MCF 10A (cell line): ENCODE results near the gene ATP6V0A1. TPM values are rescaled to one million over a fixed set of nuclear protein-coding genes. Genes with fewer than 3 reads are reported as not detected.
"Not testable (repeated sequence)": the region's sequence is repeated elsewhere in the genome, so short reads cannot be mapped to it uniquely, and the experiment has no call there.

Source experiments
- BruUV-seq: library from RNA; stranded (reverse); fragments of 400-500 nt; replicated peaks from 2 replicates; lab custom pipeline; 2021; lab: Mats Ljungman, UMichigan
- CTCF ChIA-PET: fragments of 300-600 bp; sonication (Branson Sonifier 250); formaldehyde crosslinking; extraction: SDS; loops from one replicate; lab custom pipeline; 2021; ENCODE audit warnings: antibody characterized with exemption, inconsistent platforms; lab: Yijun Ruan, JAX
- POLR2A ChIA-PET: fragments of 300-600, 350-650 bp; sonication (Branson Sonifier 250); formaldehyde crosslinking; extraction: SDS; loops from one replicate; lab custom pipeline; 2020; ENCODE audit warnings: antibody characterized with exemption, inconsistent platforms; lab: Yijun Ruan, JAX
- DNase-seq: peaks from one replicate; pipeline ENCODE4 v3.0.0-alpha.2; 2018; ENCODE audit not compliant: unreplicated experiment
- H3K27ac Mint-ChIP-seq: one replicate; pipeline ENCODE4 v1.8.0; 2022; ENCODE audit warnings: mild to moderate bottlenecking, low read depth, mixed read lengths; ENCODE audit not compliant: unreplicated experiment
- H3K27me3 Mint-ChIP-seq: one replicate; pipeline ENCODE4 v1.8.0; 2022; ENCODE audit warnings: mixed read lengths; ENCODE audit not compliant: insufficient read depth, unreplicated experiment
- H3K36me3 Mint-ChIP-seq: one replicate; pipeline ENCODE4 v1.8.0; 2022; ENCODE audit warnings: mild to moderate bottlenecking, moderate library complexity, mixed read lengths; ENCODE audit not compliant: insufficient read depth, unreplicated experiment
- H3K4me1 Mint-ChIP-seq: one replicate; pipeline ENCODE4 v1.8.0; 2022; ENCODE audit warnings: mixed read lengths; ENCODE audit not compliant: insufficient read depth, unreplicated experiment
- H3K4me3 Mint-ChIP-seq: one replicate; pipeline ENCODE4 v1.8.0; 2022; ENCODE audit warnings: mild to moderate bottlenecking, moderate library complexity, mixed read lengths; ENCODE audit not compliant: unreplicated experiment
- H3K9me3 Mint-ChIP-seq: one replicate; pipeline ENCODE4 v1.8.0; 2022; ENCODE audit warnings: mixed read lengths; ENCODE audit not compliant: unreplicated experiment
- CTCF ChIP-seq: fragments of 200-600 bp; IDR thresholded peaks from one replicate; pipeline ENCODE4 v1.8.0; 2022; ENCODE audit warnings: antibody characterized with exemption, mild to moderate bottlenecking; ENCODE audit not compliant: unreplicated experiment
- intact Hi-C: fragments of 100-400 bp; cut with micrococcal nuclease; formaldehyde crosslinking; loops from 2 replicates; pipeline ENCODE4 v1.14.1; 2022
- total RNA-seq: library from RNA; stranded (reverse); gene quantifications from 2 replicates; pipeline ENCODE4 v1.2.3, GENCODE V29; 2022

ATP6V0A1 gene
- total RNA-seq, 1 experiment from 2014 or later, result 56.0 TPM

- Mint-ChIP-seq H3K4me3 (no peak overlapping the region), H3K9me3 (no peaks in the 10 kb centered on the region), H3K4me1 (peaks cover 16% of the 10 kb centered on the region), H3K36me3 (no peaks in the 10 kb centered on the region), H3K27me3 (no peaks in the 10 kb centered on the region), H3K27ac (no peak overlapping the region)
- intact Hi-C loops, result no loop called here
- TF ChIP-seq CTCF, result no peak
- DNase-seq, result no peak
- CTCF ChIA-PET, result interaction anchor here (0.5 kb wide), 1 partner anchor 257 kb away, joined by 3 read pairs; no protein-coding TSS in a partner anchor
- POLR2A ChIA-PET, result interaction anchor here (0.6 to 1.1 kb wide), 2 partner anchors 12 to 36 kb away, joined by 3 to 4 read pairs; no protein-coding TSS in a partner anchor
- BruUV-seq, result no TSS peak
Measured at GRCh38 chr17:42453439-42453838, 5.2 kb upstream of the ATP6V0A1 start.

DNA sequence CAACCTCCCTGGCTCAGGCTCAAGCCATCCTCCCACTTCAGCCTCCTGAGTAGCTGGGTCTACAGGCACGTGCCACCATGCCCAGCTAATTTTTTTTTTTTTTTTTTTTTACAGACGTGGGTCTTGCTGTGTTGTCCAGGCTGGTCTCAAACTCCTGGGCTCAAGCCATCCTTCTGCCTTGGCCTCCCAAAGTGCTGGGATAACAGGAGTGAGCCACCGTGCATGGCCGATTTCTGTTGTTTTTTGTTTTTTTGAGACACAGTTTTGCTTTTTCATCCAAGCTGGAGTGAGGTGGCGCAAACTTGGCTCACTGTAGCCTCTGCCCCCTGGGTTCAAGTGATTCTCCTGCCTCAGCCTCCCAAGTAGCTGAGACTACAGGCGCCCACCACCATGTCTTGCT, 3.7 kb upstream of the ATP6V0A1 start:
- H3K4me3 Mint-ChIP-seq, H3K27me3 Mint-ChIP-seq, H3K27ac Mint-ChIP-seq, BruUV-seq, intact Hi-C loops, H3K36me3 Mint-ChIP-seq, H3K9me3 Mint-ChIP-seq, DNase-seq: not testable (repeated sequence)
- CTCF ChIA-PET, result interaction anchor here (0.6 to 1.1 kb wide), 5 partner anchors 15 to 388 kb away, joined by 3 to 4 read pairs (median 3); no protein-coding TSS in a partner anchor
- H3K4me1 Mint-ChIP-seq, result peaks cover 31% of the 10 kb centered on the region
- POLR2A ChIA-PET, result interaction anchor here (3.7 kb wide), 1 partner anchor 32 kb away, joined by 25 read pairs; the partner anchor contains the start of gene CAVIN1

- CTCF ChIA-PET, result interaction anchor here (1.1 to 1.4 kb wide), 2 partner anchors 33 to 134 kb away, joined by 4 read pairs; no protein-coding TSS in a partner anchor
- intact Hi-C loops, result no loop called here
- BruUV-seq, result no TSS peak
- peaks cover 37% of the 10 kb centered on the region for H3K4me1 Mint-ChIP-seq
- H3K27me3 Mint-ChIP-seq, result no peaks in the 10 kb centered on the region
- peak overlapping the region; percentile 1 for H3K4me3 Mint-ChIP-seq
- peak; percentile 70 for DNase-seq
- H3K27ac Mint-ChIP-seq, result peak overlapping the region; percentile 37
- TF ChIP-seq CTCF, result no peak
- no peaks in the 10 kb centered on the region for H3K9me3 Mint-ChIP-seq
- POLR2A ChIA-PET, result interaction anchor here (0.7 to 3.7 kb wide), 7 partner anchors 15 to 127 kb away, joined by 3 to 25 read pairs (median 7); partner anchors contain the start of gene CAVIN1
- peaks cover 15% of the 10 kb centered on the region for H3K36me3 Mint-ChIP-seq
Measured at GRCh38 chr17:42456223-42457106, 2.2 kb upstream of the ATP6V0A1 start.

DNA sequence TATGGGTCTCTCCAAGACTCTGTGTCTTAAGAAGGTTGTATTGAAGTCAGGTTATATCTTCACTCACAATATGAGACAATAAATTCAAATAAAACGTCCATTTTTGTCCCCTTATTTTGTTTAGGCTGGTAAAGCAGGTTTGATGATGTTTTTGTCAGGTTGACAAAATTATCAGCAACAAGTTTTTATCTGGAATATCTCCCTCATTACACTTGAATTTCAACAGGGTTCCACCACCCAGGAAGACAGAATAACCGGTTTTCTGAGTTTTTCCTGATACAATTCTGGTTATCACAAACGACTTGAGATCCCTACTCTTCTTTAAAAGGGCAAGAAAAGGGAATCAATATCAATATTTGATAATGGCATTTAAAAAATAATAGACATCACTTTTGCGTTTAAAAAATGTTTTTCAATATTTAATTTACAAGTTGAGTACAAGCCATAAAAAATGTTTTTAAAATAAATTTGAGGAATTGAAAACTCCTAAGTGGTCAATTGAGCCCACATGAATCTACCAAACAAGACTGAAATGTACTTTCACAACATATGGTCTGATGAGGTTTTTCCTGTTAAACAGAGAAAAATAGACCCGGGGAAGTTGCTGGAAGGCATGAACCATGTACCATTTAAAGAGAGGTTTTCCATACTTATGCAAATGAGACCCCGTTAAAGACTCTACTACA, 1.4 kb upstream of the ATP6V0A1 start:
- peaks cover 23% of the 10 kb centered on the region for H3K36me3 Mint-ChIP-seq
- ChIA-PET CTCF (no interaction called here), POLR2A (interaction anchor here (1.0 to 3.7 kb wide), 5 partner anchors 16 to 128 kb away, joined by 3 to 25 read pairs (median 9); partner anchors contain the start of gene CAVIN1)
- no peak for DNase-seq
- H3K4me1 Mint-ChIP-seq, result peaks cover 37% of the 10 kb centered on the region
- no peaks in the 10 kb centered on the region for H3K27me3 Mint-ChIP-seq
- H3K9me3 Mint-ChIP-seq, result no peaks in the 10 kb centered on the region
- H3K27ac Mint-ChIP-seq, result peak overlapping the region; percentile 37
- H3K4me3 Mint-ChIP-seq, result peak overlapping the region; percentile 59
- BruUV-seq, result no TSS peak
- intact Hi-C loops, result no loop called here
- TF ChIP-seq CTCF, result no peak
